ENCODE results near the gene FAM240B.

GRCh38 chr9:38737246-38737645 lies 17.3 kb upstream of the FAM240B start:
- no peak for TF ChIP-seq CTCF (conservative IDR thresholded peaks at IDR 0.05; ENCODE audit: low read depth, low read length)
- no peak for TF ChIP-seq RCOR1 (IDR thresholded peaks at IDR 0.05; ENCODE audit: insufficient replicate concordance, low read length)
- no peak for TF ChIP-seq MXI1 (IDR thresholded peaks at IDR 0.05; ENCODE audit: borderline replicate concordance, low read depth, low read length)
- TF ChIP-seq POLR2A (IDR thresholded peaks at IDR 0.05; ENCODE audit: low read depth, low read length) = no peak
- TF ChIP-seq MAZ (IDR thresholded peaks at IDR 0.05; ENCODE audit: borderline replicate concordance, low read depth, low read length) = no peak
- no peak for TF ChIP-seq ELK1 (IDR thresholded peaks at IDR 0.05; ENCODE audit: borderline replicate concordance, low read depth, low read length)
- TF ChIP-seq CEBPB (IDR thresholded peaks at IDR 0.05; ENCODE audit: low read depth, low read length) = no peak
- TF ChIP-seq BHLHE40 (IDR thresholded peaks at IDR 0.05; ENCODE audit: low read depth, low read length) = no peak
- TF ChIP-seq RAD21 (IDR thresholded peaks at IDR 0.05; ENCODE audit: low read length) = no peak
- no peak for TF ChIP-seq RFX5 (IDR thresholded peaks at IDR 0.05; ENCODE audit: low read depth, low read length)
- TF ChIP-seq CHD1 (IDR thresholded peaks at IDR 0.05; ENCODE audit: low read depth, low read length) = no peak
- no peak for TF ChIP-seq USF2 (IDR thresholded peaks at IDR 0.05; ENCODE audit: low read depth, low read length)
- no peak for TF ChIP-seq MAFK (IDR thresholded peaks at IDR 0.05; ENCODE audit: low read depth, low read length)
- TF ChIP-seq FOS (IDR thresholded peaks at IDR 0.05; ENCODE audit: low read depth, low read length) = no peak
